Left ventricle myocardium inferior (tissue), 1 donor: ENCODE results near the gene HDAC8. TPM values are rescaled to one million over a fixed set of nuclear protein-coding genes. Genes with fewer than 3 reads are reported as not detected.
"Not testable (repeated sequence)": the region's sequence is repeated elsewhere in the genome, so short reads cannot be mapped to it uniquely, and the experiment has no call there.

Experiments
- DNase-seq: peaks from one replicate; pipeline ENCODE4 v3.0.0-alpha.2; 2020
- H3K27ac ChIP-seq: fragments of 200-600 bp; replicated peaks from 2 replicates; pipeline ENCODE4 v1.8.0; 2021
- H3K27me3 ChIP-seq: fragments of 200-600 bp; 2 replicates; pipeline ENCODE4 v1.8.0; 2021; ENCODE audit warnings: low read depth
- H3K36me3 ChIP-seq: fragments of 200-600 bp; 2 replicates; pipeline ENCODE4 v1.8.0; 2021
- H3K4me1 ChIP-seq: fragments of 200-600 bp; 2 replicates; pipeline ENCODE4 v1.8.0; 2021
- H3K4me3 ChIP-seq: fragments of 200-600 bp; 2 replicates; pipeline ENCODE4 v1.8.0; 2021; ENCODE audit warnings: mild to moderate bottlenecking, moderate library complexity
- H3K9me3 ChIP-seq: fragments of 200-600 bp; replicated peaks from 2 replicates; pipeline ENCODE4 v1.8.0; 2021
- CTCF ChIP-seq: fragments of 200-600 bp; IDR thresholded peaks from 2 replicates; pipeline ENCODE4 v1.8.0; 2021; ENCODE audit warnings: antibody characterized with exemption, mild to moderate bottlenecking, borderline replicate concordance
- intact Hi-C: fragments of 100-400 bp; cut with micrococcal nuclease; formaldehyde crosslinking; loops from one replicate; pipeline ENCODE4 v1.11.0; 2022
- total RNA-seq: library from RNA; stranded (reverse); fragmentation: NEBNext Ultra II Directional; extraction: Animal tissue kit (Norgen Biotek cat#: 25700); gene quantifications from one replicate; pipeline ENCODE4 v1.2.1, GENCODE V29; 2021
- donor health status: DM: no; HTN: yes; CAD: no; lungs with severe emphysema.

HDAC8 gene
- total RNA-seq, 1 donor from 2014 or later: 19.3 TPM

- no peaks in the 10 kb centered on the region for H3K27me3 ChIP-seq
- H3K36me3 ChIP-seq: peaks cover 30% of the 10 kb centered on the region
- intact Hi-C loops: no loop called here
- H3K27ac ChIP-seq: no peak overlapping the region
- peaks cover 7% of the 10 kb centered on the region for H3K4me1 ChIP-seq
- no peaks in the 10 kb centered on the region for H3K9me3 ChIP-seq
- no peak for DNase-seq
- no peak overlapping the region for H3K4me3 ChIP-seq
- no peak for TF ChIP-seq CTCF
Measured at GRCh38 chrX:72569786-72570185, 2.9 kb downstream of the HDAC8 start.

- no peak for TF ChIP-seq CTCF
- Histone ChIP-seq H3K36me3 (peaks cover 30% of the 10 kb centered on the region), H3K4me3 (no peak overlapping the region)
Measured at GRCh38 chrX:72568406-72569092, 4.1 kb downstream of the HDAC8 start.

GRCh38 chrX:72566448-72566847 is 6.2 kb downstream of the HDAC8 start:
- no peak for DNase-seq
- peaks cover 30% of the 10 kb centered on the region for H3K36me3 ChIP-seq

More at GRCh38 chrX:72568406-72569092, 4.1 kb downstream of the HDAC8 start:
- no peak overlapping the region for H3K27ac ChIP-seq
- intact Hi-C loops: no loop called here
- no peaks in the 10 kb centered on the region for H3K27me3 ChIP-seq
- no peak for DNase-seq
- H3K4me1 ChIP-seq: peaks cover 7% of the 10 kb centered on the region
- H3K9me3 ChIP-seq: no peaks in the 10 kb centered on the region

GRCh38 chrX:72559655-72560054 is 13.0 kb downstream of the HDAC8 start:
- DNase-seq, H3K9me3 ChIP-seq, H3K4me3 ChIP-seq, H3K36me3 ChIP-seq, H3K27ac ChIP-seq, intact Hi-C loops, H3K27me3 ChIP-seq, H3K4me1 ChIP-seq: not testable (repeated sequence)

More at GRCh38 chrX:72566448-72566847, 6.2 kb downstream of the HDAC8 start:
- Histone ChIP-seq H3K4me1 (no peaks in the 10 kb centered on the region), H3K4me3 (no peak overlapping the region), H3K27ac (no peak overlapping the region), H3K9me3 (no peaks in the 10 kb centered on the region), H3K27me3 (no peaks in the 10 kb centered on the region)
- intact Hi-C loops: no loop called here
- no peak for TF ChIP-seq CTCF

GRCh38 chrX:72554448-72555140 is 18.0 kb downstream of the HDAC8 start:
- TF ChIP-seq CTCF: no peak
- intact Hi-C loops: no loop called here
- Histone ChIP-seq H3K4me1 (no peaks in the 10 kb centered on the region), H3K27ac (no peak overlapping the region), H3K4me3 (no peak overlapping the region), H3K27me3 (no peaks in the 10 kb centered on the region), H3K9me3 (no peaks in the 10 kb centered on the region), H3K36me3 (no peaks in the 10 kb centered on the region)
- DNase-seq: no peak

GRCh38 chrX:72552443-72552842 is 20.2 kb downstream of the HDAC8 start:
- H3K27ac ChIP-seq, H3K9me3 ChIP-seq, H3K27me3 ChIP-seq, H3K4me1 ChIP-seq, H3K4me3 ChIP-seq, intact Hi-C loops, H3K36me3 ChIP-seq, DNase-seq: not testable (repeated sequence)
